ENCODE measurements around the gene RRH.

DNA sequence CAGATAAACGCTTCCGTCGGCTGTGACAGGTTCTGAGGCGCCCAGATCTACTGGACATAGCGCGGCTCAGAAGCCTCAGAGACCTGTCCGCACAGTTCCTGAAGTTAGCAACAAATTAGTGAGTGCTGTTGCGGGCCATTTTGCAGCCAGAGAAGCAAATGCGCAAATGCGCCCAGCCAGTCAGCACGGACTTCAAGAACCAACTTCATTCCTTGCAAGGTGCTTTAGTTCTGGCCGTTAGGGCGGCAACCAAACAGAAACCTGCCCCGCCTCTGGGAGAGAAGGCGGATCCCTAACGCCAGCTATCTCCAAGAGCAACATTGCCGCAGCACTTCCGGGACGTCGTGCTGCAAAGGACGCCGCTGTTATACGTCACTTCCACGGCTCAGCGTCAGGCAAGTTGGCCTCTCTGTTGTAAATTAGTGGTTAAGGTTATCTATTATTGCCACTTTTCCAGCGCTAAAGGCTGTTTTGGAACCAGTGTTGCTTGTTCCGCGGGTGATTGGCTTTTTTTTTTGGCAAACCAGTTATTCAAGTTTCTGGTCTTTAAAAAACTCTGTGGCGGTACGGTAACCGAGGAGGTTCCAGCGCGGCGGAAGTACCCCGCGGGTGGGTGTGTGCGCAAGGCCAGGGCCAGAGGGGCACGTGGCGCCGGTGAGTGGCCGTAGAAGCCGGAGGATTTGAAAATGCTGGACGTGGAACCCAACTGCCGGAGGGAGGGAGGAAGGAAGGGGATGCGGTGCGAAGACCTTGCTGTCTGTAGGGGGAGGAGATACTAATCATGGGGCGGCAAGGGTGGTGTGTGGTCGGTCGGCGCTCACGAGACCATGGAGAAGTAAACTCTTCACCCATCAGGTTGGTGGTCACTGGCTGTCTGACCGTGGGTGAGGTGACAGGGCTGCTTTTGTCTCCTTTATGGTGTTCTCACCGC lies 12.4 kb upstream of the RRH start, which contains the start of gene GAR1:
- TF ChIP-seq, protein P1, sequence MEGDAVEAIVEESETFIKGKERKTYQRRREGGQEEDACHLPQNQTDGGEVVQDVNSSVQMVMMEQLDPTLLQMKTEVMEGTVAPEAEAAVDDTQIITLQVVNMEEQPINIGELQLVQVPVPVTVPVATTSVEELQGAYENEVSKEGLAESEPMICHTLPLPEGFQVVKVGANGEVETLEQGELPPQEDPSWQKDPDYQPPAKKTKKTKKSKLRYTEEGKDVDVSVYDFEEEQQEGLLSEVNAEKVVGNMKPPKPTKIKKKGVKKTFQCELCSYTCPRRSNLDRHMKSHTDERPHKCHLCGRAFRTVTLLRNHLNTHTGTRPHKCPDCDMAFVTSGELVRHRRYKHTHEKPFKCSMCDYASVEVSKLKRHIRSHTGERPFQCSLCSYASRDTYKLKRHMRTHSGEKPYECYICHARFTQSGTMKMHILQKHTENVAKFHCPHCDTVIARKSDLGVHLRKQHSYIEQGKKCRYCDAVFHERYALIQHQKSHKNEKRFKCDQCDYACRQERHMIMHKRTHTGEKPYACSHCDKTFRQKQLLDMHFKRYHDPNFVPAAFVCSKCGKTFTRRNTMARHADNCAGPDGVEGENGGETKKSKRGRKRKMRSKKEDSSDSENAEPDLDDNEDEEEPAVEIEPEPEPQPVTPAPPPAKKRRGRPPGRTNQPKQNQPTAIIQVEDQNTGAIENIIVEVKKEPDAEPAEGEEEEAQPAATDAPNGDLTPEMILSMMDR (IDR thresholded peaks at IDR 0.05), result no peak
- TF ChIP-seq POLR2A (IDR thresholded peaks at IDR 0.05), result no peak

All from right lobe of liver (tissue), 4 donors.